ENCODE measurements around the gene CLCNKA. TPM values are rescaled to one million over a fixed set of nuclear protein-coding genes. Genes with fewer than 3 reads are reported as not detected.
"Not testable (repeated sequence)": the region's sequence is repeated elsewhere in the genome, so short reads cannot be mapped to it uniquely, and the experiment has no call there.

Gene CLCNKA
- total and polyA plus RNA-seq, 2 experiments from 2014 or later = 1.3 TPM

GRCh38 chr1:16051039-16051438, 29.2 kb downstream of the CLCNKA start:
- Histone ChIP-seq H3K9me2 (replicated peaks; ENCODE audit: insufficient read depth) (no peaks in the 10 kb centered on the region), H3K79me2 (no peaks in the 10 kb centered on the region), H3K27me3 (no peaks in the 10 kb centered on the region), H3K9me3 (ENCODE audit: low read depth) (no peaks in the 10 kb centered on the region), H3K36me3 (replicated peaks; ENCODE audit: insufficient read depth, low read depth) (no peaks in the 10 kb centered on the region), H3K4me3 (no peak overlapping the region), H3K4me2 (no peak overlapping the region), H2AFZ (no peak overlapping the region), H4K20me1 (ENCODE audit: insufficient read depth, poor library complexity, severe bottlenecking) (no peaks in the 10 kb centered on the region), H3K27ac (no peak overlapping the region), H3K4me1 (ENCODE audit: insufficient read depth) (peaks cover 7% of the 10 kb centered on the region)
- WGBS (ENCODE audit: low lambda C conversion rate, missing lambda C conversion rate) = 95% methylated on average over 3 of the region's 3 CpGs
- TF ChIP-seq EZH2phosphoT487 (IDR thresholded peaks at IDR 0.05; ENCODE audit: low read depth, severe bottlenecking, unreplicated experiment) = no peak
- TF ChIP-seq CTCF (IDR thresholded peaks at IDR 0.05; ENCODE audit: poor library complexity) = no peak
- no peak for TF ChIP-seq EZH2 (IDR thresholded peaks at IDR 0.05; ENCODE audit: borderline replicate concordance)
- no peak for DNase-seq (ENCODE audit: low spot score)

GRCh38 chr1:16051949-16052348, 30.1 kb downstream of the CLCNKA start:
- not testable (repeated sequence) for H3K4me2 ChIP-seq; H3K4me1 ChIP-seq (ENCODE audit: insufficient read depth); H3K9me3 ChIP-seq (ENCODE audit: low read depth); H3K27me3 ChIP-seq; H2AFZ ChIP-seq; H3K9me2 ChIP-seq (replicated peaks; ENCODE audit: insufficient read depth); H3K4me3 ChIP-seq; H3K36me3 ChIP-seq (replicated peaks; ENCODE audit: insufficient read depth, low read depth); H3K27ac ChIP-seq; H4K20me1 ChIP-seq (ENCODE audit: insufficient read depth, poor library complexity, severe bottlenecking); H3K79me2 ChIP-seq; DNase-seq (ENCODE audit: low spot score)
- WGBS (ENCODE audit: low lambda C conversion rate, missing lambda C conversion rate) = over 99% methylated on average over 12 of the region's 12 CpGs

- TF ChIP-seq EZH2phosphoT487 (IDR thresholded peaks at IDR 0.05; ENCODE audit: low read depth, severe bottlenecking, unreplicated experiment) (no peak), EZH2 (IDR thresholded peaks at IDR 0.05; ENCODE audit: borderline replicate concordance) (no peak), CTCF (IDR thresholded peaks at IDR 0.05; ENCODE audit: poor library complexity) (no peak)
- Histone ChIP-seq H3K9me3 (ENCODE audit: low read depth) (no peaks in the 10 kb centered on the region), H3K36me3 (replicated peaks; ENCODE audit: insufficient read depth, low read depth) (no peaks in the 10 kb centered on the region), H3K79me2 (no peaks in the 10 kb centered on the region), H3K4me3 (no peak overlapping the region), H3K9me2 (replicated peaks; ENCODE audit: insufficient read depth) (no peaks in the 10 kb centered on the region), H3K4me2 (no peak overlapping the region), H3K27me3 (no peaks in the 10 kb centered on the region), H2AFZ (no peak overlapping the region), H4K20me1 (ENCODE audit: insufficient read depth, poor library complexity, severe bottlenecking) (no peaks in the 10 kb centered on the region), H3K27ac (no peak overlapping the region), H3K4me1 (ENCODE audit: insufficient read depth) (peaks cover 2% of the 10 kb centered on the region)
- WGBS (ENCODE audit: low lambda C conversion rate, missing lambda C conversion rate) = 98% methylated on average over 8 of the region's 8 CpGs
- DNase-seq (ENCODE audit: low spot score) = no peak
These were observed 32.1 kb downstream of the CLCNKA start for GRCh38 chr1:16053781-16054502.

GRCh38 chr1:16054598-16055540, 33.0 kb downstream of the CLCNKA start:
- TF ChIP-seq EZH2 (IDR thresholded peaks at IDR 0.05; ENCODE audit: borderline replicate concordance) (no peak), EZH2phosphoT487 (IDR thresholded peaks at IDR 0.05; ENCODE audit: low read depth, severe bottlenecking, unreplicated experiment) (no peak), CTCF (IDR thresholded peaks at IDR 0.05; ENCODE audit: poor library complexity) (no peak)
- no peaks in the 10 kb centered on the region for H3K27me3 ChIP-seq
- WGBS (ENCODE audit: low lambda C conversion rate, missing lambda C conversion rate) = 92% methylated on average over 7 of the region's 7 CpGs
- no peaks in the 10 kb centered on the region for H3K9me3 ChIP-seq (ENCODE audit: low read depth)
- H3K4me1 ChIP-seq (ENCODE audit: insufficient read depth) = no peaks in the 10 kb centered on the region
- H3K4me3 ChIP-seq = no peak overlapping the region
- no peaks in the 10 kb centered on the region for H3K9me2 ChIP-seq (replicated peaks; ENCODE audit: insufficient read depth)
- H3K4me2 ChIP-seq = no peak overlapping the region
- H2AFZ ChIP-seq = no peak overlapping the region
- no peaks in the 10 kb centered on the region for H4K20me1 ChIP-seq (ENCODE audit: insufficient read depth, poor library complexity, severe bottlenecking)
- H3K27ac ChIP-seq = no peak overlapping the region
- DNase-seq (ENCODE audit: low spot score) = no peak
- H3K79me2 ChIP-seq = no peaks in the 10 kb centered on the region
- no peaks in the 10 kb centered on the region for H3K36me3 ChIP-seq (replicated peaks; ENCODE audit: insufficient read depth, low read depth)
